Testis (tissue), 2 donors: ENCODE results near the gene PSMA5.

Experiments
- CTCF ChIP-seq, 3 experiments: fragments of 450-650 bp in 2 of 3; fragments of 200-600 bp in 1 of 3; sonication (generic) in 1 of 3; IDR thresholded peaks; one replicate each; pipeline ENCODE4 v1.5.1; 2016 to 2019; ENCODE audit warnings: antibody characterized with exemption in 3 of 3, mild to moderate bottlenecking in 2 of 3, moderate library complexity in 1 of 3
- POLR2A ChIP-seq: fragments of 450-650 bp; IDR thresholded peaks from one replicate; pipeline ENCODE4 v1.6.1; 2017; ENCODE audit warnings: antibody characterized with exemption, mild to moderate bottlenecking, moderate library complexity

GRCh38 chr1:109425391-109426280 lies 612 bp downstream of the PSMA5 start:
- TF ChIP-seq POLR2A (no peak), CTCF (IDR thresholded peaks at IDR 0.05) (no peak)
